HCT116 (cell line): ENCODE data around the gene NRTN. TPM values are rescaled to one million over a fixed set of nuclear protein-coding genes. Genes with fewer than 3 reads are reported as not detected.

ENCODE experiments used
- ATAC-seq: fragments of 200-7000 bp; cut with Tn5 transposase; 2 replicates; pipeline ENCODE4 v1.9.1; 2020; ENCODE audit warnings: mild to moderate bottlenecking, moderate library complexity
- BruUV-seq: library from RNA; stranded (reverse); fragments of 400-500 nt; replicated peaks from 2 replicates; lab custom pipeline; 2021; lab: Mats Ljungman, UMichigan
- CTCF ChIA-PET: fragments of 300-600 bp; sonication (Branson Sonifier 250); formaldehyde crosslinking; loops from one replicate; lab custom pipeline; 2021; ENCODE audit warnings: antibody characterized with exemption; lab: Charles Lee
- POLR2A ChIA-PET: fragments of 300-600, 350-600 bp; sonication (Branson Sonifier 250); formaldehyde crosslinking; loops from one replicate; lab custom pipeline; 2021; ENCODE audit warnings: antibody characterized with exemption; lab: Charles Lee
- RAD21 ChIA-PET, 2 experiments: fragments of 300-600 bp; sonication (Branson Sonifier 250); formaldehyde crosslinking; loops; one replicate each; lab custom pipeline; 2023; ENCODE audit warnings: low total read pairs in 2 of 2; ENCODE audit not compliant: uncharacterized antibody in 2 of 2, unreplicated experiment in 2 of 2, low non-redundant PET in 1 of 2; lab: Charles Lee
- DNase-seq: peaks from one replicate; pipeline ENCODE4 v3.0.0-alpha.2; 2010; ENCODE audit warnings: low read depth, low spot score
- H2AFZ ChIP-seq: fragments of 200-600 bp; shearing (Covaris generic), sonication (generic); 2 replicates; pipeline ENCODE4 v1.6.1; 2017; ENCODE audit warnings: low read depth, mixed run types, mixed read lengths, antibody characterized with exemption, low read length; ENCODE audit not compliant: poor library complexity, severe bottlenecking
- H3K27ac ChIP-seq: 2 replicates; pipeline ENCODE4 v1.5.1; 2012; ENCODE audit warnings: low read depth, low read length
- H3K27me3 ChIP-seq: fragments of 200-600 bp; sonication (generic); 2 replicates; pipeline ENCODE4 v1.6.1; 2016; ENCODE audit warnings: mixed run types, low read length, mixed read lengths; ENCODE audit not compliant: insufficient read depth
- H3K36me3 ChIP-seq, 2 experiments: fragments of 200-500 bp in 1 of 2; fragments of 200-600 bp in 1 of 2; sonication (Bioruptor generic) in 1 of 2; sonication (generic) in 1 of 2; 2 replicates each; pipeline versions ENCODE4 v1.5.1 to v1.6.1; 2014 to 2016; ENCODE audit warnings: low read length in 2 of 2, inconsistent platforms in 1 of 2, mixed read lengths in 1 of 2, mixed run types in 1 of 2; ENCODE audit not compliant: insufficient read depth in 2 of 2, control insufficient read depth in 1 of 2
- H3K4me1 ChIP-seq, 2 experiments: fragments of 200-600 bp in 1 of 2; sonication (generic) in 1 of 2; 2 replicates each; pipeline versions ENCODE4 v1.5.1 to v1.6.1; 2012 to 2017; ENCODE audit warnings: low read length in 2 of 2, inconsistent platforms in 1 of 2, mild to moderate bottlenecking in 1 of 2, mixed read lengths in 1 of 2, mixed run types in 1 of 2, moderate library complexity in 1 of 2; ENCODE audit not compliant: insufficient read depth in 2 of 2, control insufficient read depth in 1 of 2
- H3K4me2 ChIP-seq: fragments of 200-600 bp; sonication (generic); 2 replicates; pipeline ENCODE4 v1.6.1; 2017; ENCODE audit warnings: mixed run types, low read length, mixed read lengths
- H3K4me3 ChIP-seq, 2 experiments: fragments of 200-600 bp in 1 of 2; sonication (generic) in 1 of 2; replicated peaks in 1 of 2; 2 replicates each; pipeline ENCODE4 v1.5.1; 2011 to 2016; ENCODE audit warnings: low read length in 2 of 2, control low read depth in 1 of 2, low read depth in 1 of 2, mild to moderate bottlenecking in 1 of 2, mixed read lengths in 1 of 2, mixed run types in 1 of 2
- H3K79me2 ChIP-seq: fragments of 200-600 bp; sonication (generic); 2 replicates; pipeline ENCODE4 v1.6.1; 2017; ENCODE audit warnings: mild to moderate bottlenecking, mixed run types, low read length, moderate library complexity, mixed read lengths; ENCODE audit not compliant: insufficient read depth
- H3K9ac ChIP-seq: fragments of 200-600 bp; sonication (generic); 2 replicates; pipeline ENCODE4 v1.6.1; 2016; ENCODE audit warnings: low read length, mixed read lengths
- H3K9me2 ChIP-seq: fragments of 200-600 bp; sonication (generic), shearing (Covaris generic); 2 replicates; pipeline ENCODE4 v1.6.1; 2017; ENCODE audit warnings: mixed run types, mild to moderate bottlenecking, moderate library complexity; ENCODE audit not compliant: insufficient read depth
- H3K9me3 ChIP-seq, 2 experiments: fragments of 200-500 bp in 1 of 2; fragments of 200-600 bp in 1 of 2; sonication (Bioruptor generic) in 1 of 2; sonication (generic) in 1 of 2; 2 replicates each; pipeline ENCODE4 v1.6.1; 2014 to 2017; ENCODE audit warnings: low read length in 2 of 2, mixed read lengths in 2 of 2, inconsistent platforms in 1 of 2, low read depth in 1 of 2, mild to moderate bottlenecking in 1 of 2, mixed run types in 1 of 2, moderate library complexity in 1 of 2; ENCODE audit not compliant: control insufficient read depth in 1 of 2, insufficient read depth in 1 of 2
- H4K20me1 ChIP-seq: fragments of 200-600 bp; sonication (generic), shearing (Covaris generic); 2 replicates; pipeline ENCODE4 v1.6.1; 2017; ENCODE audit warnings: mixed run types, mild to moderate bottlenecking, moderate library complexity; ENCODE audit not compliant: insufficient read depth
- CBX3 ChIP-seq: IDR thresholded peaks from 2 replicates; pipeline ENCODE4 v1.6.1; 2012; ENCODE audit warnings: low read depth
- EGR1 ChIP-seq: IDR thresholded peaks from 2 replicates; pipeline ENCODE4 v1.6.1; 2012; ENCODE audit warnings: low read depth
- ELF1 ChIP-seq: IDR thresholded peaks from 2 replicates; pipeline ENCODE4 v1.6.1; 2012; ENCODE audit warnings: low read depth, borderline replicate concordance
- EZH2 ChIP-seq: fragments of 200-600 bp; sonication (generic); IDR thresholded peaks from 2 replicates; pipeline ENCODE4 v1.6.1; 2017; ENCODE audit warnings: antibody characterized with exemption, mixed run types
- FOSL1 ChIP-seq: IDR thresholded peaks from 2 replicates; pipeline ENCODE4 v1.6.1; 2012; ENCODE audit warnings: low read depth
- JUND ChIP-seq: IDR thresholded peaks from 2 replicates; pipeline ENCODE4 v1.6.1; 2012
- POLR2AphosphoS5 ChIP-seq: IDR thresholded peaks from 2 replicates; pipeline ENCODE4 v1.6.1; 2011; ENCODE audit warnings: mild to moderate bottlenecking, low read depth, low read length, moderate library complexity
- RAD21 ChIP-seq: IDR thresholded peaks from 2 replicates; pipeline ENCODE4 v1.6.1; 2012; ENCODE audit warnings: low read depth, mild to moderate bottlenecking
- SIN3A ChIP-seq: IDR thresholded peaks from 2 replicates; pipeline ENCODE4 v1.6.1; 2012; ENCODE audit warnings: low read depth
- SP1 ChIP-seq: IDR thresholded peaks from 2 replicates; pipeline ENCODE4 v1.6.1; 2012; ENCODE audit warnings: low read depth
- SRF ChIP-seq: IDR thresholded peaks from 2 replicates; pipeline ENCODE4 v1.6.1; 2012; ENCODE audit warnings: low read depth
- TCF7L2 ChIP-seq: IDR thresholded peaks from 2 replicates; pipeline ENCODE4 v1.7.0; 2011; ENCODE audit warnings: borderline replicate concordance, inconsistent platforms; ENCODE audit not compliant: insufficient read depth, insufficient read length; ENCODE audit errors: extremely low read depth
- YY1 ChIP-seq: IDR thresholded peaks from 2 replicates; pipeline ENCODE4 v1.6.1; 2011; ENCODE audit warnings: low read length, low read depth, moderate library complexity, mild to moderate bottlenecking; ENCODE audit not compliant: insufficient replicate concordance; ENCODE audit errors: extremely low read depth
- ZFX ChIP-seq: fragments of 450-650 bp; IDR thresholded peaks from 2 replicates; pipeline ENCODE4 v1.6.1; 2017
- ZNF274 ChIP-seq: fragments of 200-500 bp; sonication (Bioruptor generic); IDR thresholded peaks from 2 replicates; pipeline ENCODE4 v1.6.1; 2014; ENCODE audit warnings: mild to moderate bottlenecking, low read depth, low read length, inconsistent platforms
- intact Hi-C: fragments of 100-400 bp; cut with micrococcal nuclease; formaldehyde crosslinking; loops from 2 replicates; pipeline ENCODE4 v1.10.0; 2022
- total RNA-seq: library from RNA; stranded (reverse); gene quantifications from one replicate; pipeline ENCODE4 v1.2.1, GENCODE V29; 2021; ENCODE audit not compliant: unreplicated experiment
- TF ChIP-seq, protein P1 (sequence below): IDR thresholded peaks from 2 replicates; pipeline ENCODE4 v1.6.1; 2012
- TF ChIP-seq, protein P2 (sequence below), 3 experiments: fragments of 200-600 bp in 1 of 3; sonication (generic) in 1 of 3; IDR thresholded peaks in 2 of 3; conservative IDR thresholded peaks in 1 of 3; 2 replicates each; pipeline ENCODE4 v1.5.1; 2012 to 2017; ENCODE audit warnings: low read depth in 2 of 3, low read length in 2 of 3, antibody characterized with exemption in 1 of 3, borderline replicate concordance in 1 of 3, control low read depth in 1 of 3, mild to moderate bottlenecking in 1 of 3, mixed read lengths in 1 of 3, mixed run types in 1 of 3, moderate library complexity in 1 of 3; ENCODE audit not compliant: insufficient read depth in 1 of 3
- TF ChIP-seq, protein P3 (sequence below): IDR thresholded peaks from 2 replicates; pipeline ENCODE4 v1.6.1; 2012

NRTN gene
- total RNA-seq, 1 experiment from 2014 or later: 11.5 TPM

- no peaks in the 10 kb centered on the region for H3K9me2 ChIP-seq
- no TSS peak for BruUV-seq
- peaks cover 6 to 13% of the 10 kb centered on the region in 2 experiments; a peak in 3 of 4 replicates for H3K4me1 ChIP-seq
- H3K4me3 ChIP-seq: no peak overlapping the region
- no peak overlapping the region for H3K4me2 ChIP-seq
- POLR2A ChIA-PET: no interaction called here
- CTCF ChIA-PET: no interaction called here
- H3K27ac ChIP-seq: no peak overlapping the region
- DNase-seq (no peak), ATAC-seq (no peak)
- no peaks in the 10 kb centered on the region; the same call in 1 of the 2 replicates for H4K20me1 ChIP-seq
- no peaks in the 10 kb centered on the region for H3K27me3 ChIP-seq
- RAD21 ChIA-PET: no interaction called here
- H3K9me3 ChIP-seq: no peaks in the 10 kb centered on the region
- intact Hi-C loops: no loop called here
- H3K79me2 ChIP-seq: peaks cover 26% of the 10 kb centered on the region
- H2AFZ ChIP-seq: no peak overlapping the region
- TF ChIP-seq SIN3A: no peak
- TF ChIP-seq TCF7L2: no peak
- no peak for TF ChIP-seq ZNF274
- no peak for TF ChIP-seq FOSL1
- TF ChIP-seq EGR1: no peak
- TF ChIP-seq, protein P1, sequence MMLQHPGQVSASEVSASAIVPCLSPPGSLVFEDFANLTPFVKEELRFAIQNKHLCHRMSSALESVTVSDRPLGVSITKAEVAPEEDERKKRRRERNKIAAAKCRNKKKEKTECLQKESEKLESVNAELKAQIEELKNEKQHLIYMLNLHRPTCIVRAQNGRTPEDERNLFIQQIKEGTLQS: no peak
- TF ChIP-seq SRF: no peak
- TF ChIP-seq RAD21: no peak
- no peak for TF ChIP-seq ELF1
- TF ChIP-seq EZH2: no peak
- no peak for TF ChIP-seq JUND
- TF ChIP-seq CBX3: no peak
- TF ChIP-seq POLR2AphosphoS5: no peak
- no peak for TF ChIP-seq ZFX
- TF ChIP-seq, protein P2, sequence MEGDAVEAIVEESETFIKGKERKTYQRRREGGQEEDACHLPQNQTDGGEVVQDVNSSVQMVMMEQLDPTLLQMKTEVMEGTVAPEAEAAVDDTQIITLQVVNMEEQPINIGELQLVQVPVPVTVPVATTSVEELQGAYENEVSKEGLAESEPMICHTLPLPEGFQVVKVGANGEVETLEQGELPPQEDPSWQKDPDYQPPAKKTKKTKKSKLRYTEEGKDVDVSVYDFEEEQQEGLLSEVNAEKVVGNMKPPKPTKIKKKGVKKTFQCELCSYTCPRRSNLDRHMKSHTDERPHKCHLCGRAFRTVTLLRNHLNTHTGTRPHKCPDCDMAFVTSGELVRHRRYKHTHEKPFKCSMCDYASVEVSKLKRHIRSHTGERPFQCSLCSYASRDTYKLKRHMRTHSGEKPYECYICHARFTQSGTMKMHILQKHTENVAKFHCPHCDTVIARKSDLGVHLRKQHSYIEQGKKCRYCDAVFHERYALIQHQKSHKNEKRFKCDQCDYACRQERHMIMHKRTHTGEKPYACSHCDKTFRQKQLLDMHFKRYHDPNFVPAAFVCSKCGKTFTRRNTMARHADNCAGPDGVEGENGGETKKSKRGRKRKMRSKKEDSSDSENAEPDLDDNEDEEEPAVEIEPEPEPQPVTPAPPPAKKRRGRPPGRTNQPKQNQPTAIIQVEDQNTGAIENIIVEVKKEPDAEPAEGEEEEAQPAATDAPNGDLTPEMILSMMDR (IDR thresholded peaks at IDR 0.05 in 2 of 3, conservative IDR thresholded peaks at IDR 0.05 in 1 of 3; ENCODE audit: borderline replicate concordance in 1 of 3, insufficient read depth in 1 of 3, low read depth in 2 of 3, low read length in 2 of 3): no peak
- TF ChIP-seq YY1: no peak
- no peak for TF ChIP-seq SP1
- TF ChIP-seq, protein P3, sequence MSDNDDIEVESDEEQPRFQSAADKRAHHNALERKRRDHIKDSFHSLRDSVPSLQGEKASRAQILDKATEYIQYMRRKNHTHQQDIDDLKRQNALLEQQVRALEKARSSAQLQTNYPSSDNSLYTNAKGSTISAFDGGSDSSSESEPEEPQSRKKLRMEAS: no peak
- peaks cover 37 to 56% of the 10 kb centered on the region in 2 experiments; a peak in 3 of 4 replicates for H3K36me3 ChIP-seq
- no peak overlapping the region for H3K9ac ChIP-seq
These were observed 17.3 kb upstream of the NRTN start for GRCh38 chr19:5787409-5788182.
